GM19468 (cell line): ENCODE measurements around the gene VEGFA.

ENCODE experiments used
- ATAC-seq: cut with Tn5 transposase; IDR thresholded peaks from one replicate; pipeline ENCODE4 v1.9.1; 2021; ENCODE audit warnings: mild to moderate bottlenecking, moderate library complexity, moderate number of reproducible peaks; ENCODE audit not compliant: unreplicated experiment; ENCODE audit errors: extremely low read depth

VEGFA gene

GRCh38 chr6:43834528-43835155 lies 64.6 kb downstream of the VEGFA start:
- no peak for ATAC-seq

GRCh38 chr6:43835872-43836419 lies 65.9 kb downstream of the VEGFA start:
- no peak for ATAC-seq
